GM13976 (cell line): Measurements from ENCODE around the gene MYCBPAP.

ENCODE experiments used
- DNase-seq: peaks from one replicate; pipeline ENCODE4 v3.0.0; 2012; ENCODE audit warnings: low spot score
- CTCF ChIP-seq: IDR thresholded peaks from 2 replicates; pipeline ENCODE4 v1.5.1; 2012; ENCODE audit warnings: borderline replicate concordance, mild to moderate bottlenecking; ENCODE audit not compliant: insufficient read depth; ENCODE audit errors: extremely low read depth, missing control alignments, control extremely low read depth
- in situ Hi-C: fragments of 300-500 bp; cut with MboI; formaldehyde crosslinking; loops from one replicate; pipeline ENCODE4 v1.12.0; 2022; ENCODE audit warnings: low sequenced_read_pairs, mixed read lengths, inconsistent platforms; ENCODE audit not compliant: unreplicated experiment

The MYCBPAP gene

GRCh38 chr17:50482110-50482509 lies 26.1 kb upstream of the MYCBPAP start:
- no peak for TF ChIP-seq CTCF
- DNase-seq, result no peak
- in situ Hi-C loops, result no loop called here

- peak; percentile 86 for TF ChIP-seq CTCF
- DNase-seq, result peak; percentile 84
- in situ Hi-C loops, result no loop called here
Observed at GRCh38 chr17:50482516-50482915, 25.7 kb upstream of the MYCBPAP start.

- in situ Hi-C loops, result no loop called here
- DNase-seq, result no peak
- no peak for TF ChIP-seq CTCF
Observed at GRCh38 chr17:50483266-50483665, 25.0 kb upstream of the MYCBPAP start.

GRCh38 chr17:50484386-50485155 lies 23.7 kb upstream of the MYCBPAP start:
- no peak for TF ChIP-seq CTCF
- DNase-seq, result no peak
- in situ Hi-C loops, result no loop called here

- TF ChIP-seq CTCF, result no peak
- in situ Hi-C loops, result no loop called here
- no peak for DNase-seq
Observed at GRCh38 chr17:50487213-50488096, 20.8 kb upstream of the MYCBPAP start.

GRCh38 chr17:50488880-50489279 lies 19.4 kb upstream of the MYCBPAP start:
- no peak for TF ChIP-seq CTCF
- no peak for DNase-seq
- in situ Hi-C loops, result no loop called here
